GM23338 (cell line): Measurements from ENCODE around the gene SLC22A25. TPM values are rescaled to one million over a fixed set of nuclear protein-coding genes. Genes with fewer than 3 reads are reported as not detected.

Experiments
- ATAC-seq: fragments of 200-7000 bp; cut with Tn5 transposase; 3 replicates; pipeline ENCODE4 v1.9.1; 2020
- DNase-seq: peaks from one replicate; pipeline ENCODE4 v3.0.0-alpha.2; 2015; ENCODE audit warnings: low spot score
- H2AFZ ChIP-seq: fragments of 200-600 bp; sonication (generic); 2 replicates; pipeline ENCODE4 v1.8.0; 2016; ENCODE audit warnings: antibody characterized with exemption, mild to moderate bottlenecking, moderate library complexity
- H3F3A ChIP-seq: fragments of 200-600 bp; sonication (generic); replicated peaks from 2 replicates; pipeline ENCODE4 v1.8.0; 2017; ENCODE audit warnings: antibody characterized with exemption, mixed run types, low read depth
- H3K27ac ChIP-seq: fragments of 200-600 bp; sonication (generic); 2 replicates; pipeline ENCODE4 v1.6.1; 2016; ENCODE audit warnings: low read depth
- H3K27me3 ChIP-seq: fragments of 200-600 bp; sonication (generic); 2 replicates; pipeline ENCODE4 v1.8.0; 2016; ENCODE audit warnings: mild to moderate bottlenecking, mixed run types, moderate library complexity; ENCODE audit not compliant: insufficient read depth
- H3K36me3 ChIP-seq: fragments of 200-600 bp; sonication (generic); 2 replicates; pipeline ENCODE4 v1.8.0; 2016; ENCODE audit warnings: mild to moderate bottlenecking; ENCODE audit not compliant: insufficient read depth
- H3K4me1 ChIP-seq: fragments of 200-600 bp; sonication (generic); 2 replicates; pipeline ENCODE4 v1.8.0; 2016; ENCODE audit warnings: mild to moderate bottlenecking, moderate library complexity; ENCODE audit not compliant: insufficient read depth
- H3K4me2 ChIP-seq: fragments of 200-600 bp; sonication (generic); 2 replicates; pipeline ENCODE4 v1.7.1; 2017; ENCODE audit warnings: mixed run types
- H3K4me3 ChIP-seq: fragments of 200-600 bp; sonication (generic); 2 replicates; pipeline ENCODE4 v1.6.1; 2016; ENCODE audit warnings: mixed run types
- H3K79me2 ChIP-seq: fragments of 200-600 bp; sonication (generic); replicated peaks from 2 replicates; pipeline ENCODE4 v1.8.0; 2017; ENCODE audit warnings: mild to moderate bottlenecking; ENCODE audit not compliant: insufficient read depth
- H3K9me2 ChIP-seq: fragments of 200-600 bp; sonication (generic); 2 replicates; pipeline ENCODE4 v1.8.0; 2017; ENCODE audit not compliant: insufficient read depth
- H4K20me1 ChIP-seq: fragments of 200-600 bp; sonication (generic); replicated peaks from 2 replicates; pipeline ENCODE4 v1.8.0; 2017; ENCODE audit warnings: mild to moderate bottlenecking; ENCODE audit not compliant: insufficient read depth
- H3K27ac Mint-ChIP-seq: 2 replicates; pipeline ENCODE4 v1.8.0; 2020; ENCODE audit warnings: inconsistent platforms, mild to moderate bottlenecking, moderate library complexity, mixed read lengths
- H3K27me3 Mint-ChIP-seq: 3 replicates; pipeline ENCODE4 v1.8.0; 2022; ENCODE audit warnings: low read depth, mild to moderate bottlenecking, moderate library complexity, mixed read lengths, inconsistent platforms; ENCODE audit not compliant: insufficient read depth, poor library complexity
- H3K36me3 Mint-ChIP-seq: 3 replicates; pipeline ENCODE4 v1.8.0; 2021; ENCODE audit warnings: low read depth, mild to moderate bottlenecking, inconsistent platforms, moderate library complexity, mixed read lengths
- H3K4me1 Mint-ChIP-seq: 3 replicates; pipeline ENCODE4 v1.8.0; 2020; ENCODE audit warnings: mild to moderate bottlenecking, inconsistent platforms, mixed read lengths
- H3K4me3 Mint-ChIP-seq: 3 replicates; pipeline ENCODE4 v1.8.0; 2021; ENCODE audit warnings: moderate library complexity, mild to moderate bottlenecking, inconsistent platforms, mixed read lengths
- H3K9me3 Mint-ChIP-seq: 3 replicates; pipeline ENCODE4 v1.8.0; 2020; ENCODE audit warnings: moderate library complexity, mild to moderate bottlenecking, inconsistent platforms, mixed read lengths
- CREB1 ChIP-seq: fragments of 250-450 bp; sonication (Bioruptor Pico); IDR thresholded peaks from 2 replicates; pipeline ENCODE4 v1.5.0; 2020; ENCODE audit warnings: low read depth, mild to moderate bottlenecking, moderate library complexity
- EZH2 ChIP-seq: fragments of 200-600 bp; sonication (generic); IDR thresholded peaks from one replicate; pipeline ENCODE4 v1.8.0; 2017; ENCODE audit warnings: antibody characterized with exemption, mild to moderate bottlenecking, low read depth; ENCODE audit not compliant: unreplicated experiment
- EZH2phosphoT487 ChIP-seq: fragments of 200-600 bp; sonication (generic); IDR thresholded peaks from one replicate; pipeline ENCODE4 v1.8.1; 2018; ENCODE audit warnings: antibody characterized with exemption; ENCODE audit not compliant: unreplicated experiment
- JUNB ChIP-seq: IDR thresholded peaks from one replicate; pipeline ENCODE4 v1.6.1; 2016; ENCODE audit warnings: antibody characterized with exemption; ENCODE audit not compliant: unreplicated experiment
- NANOG ChIP-seq: IDR thresholded peaks from 2 replicates; pipeline ENCODE4 v1.6.1; 2016; ENCODE audit warnings: antibody characterized with exemption, borderline replicate concordance
- POLR2AphosphoS5 ChIP-seq: IDR thresholded peaks from 2 replicates; pipeline ENCODE4 v1.6.1; 2016; ENCODE audit warnings: antibody characterized with exemption, low read depth
- STAT1 ChIP-seq: IDR thresholded peaks from one replicate; pipeline ENCODE4 v1.6.1; 2016; ENCODE audit warnings: antibody characterized with exemption; ENCODE audit not compliant: unreplicated experiment
- ZNF114 ChIP-seq: fragments of 250-450 bp; sonication (Bioruptor Pico); IDR thresholded peaks from 2 replicates; pipeline ENCODE4 v1.5.0; 2020; ENCODE audit warnings: mild to moderate bottlenecking, moderate library complexity
- ZNF331 ChIP-seq: fragments of 250-450 bp; sonication (Bioruptor Pico); IDR thresholded peaks from 2 replicates; pipeline ENCODE4 v1.5.0; 2020; ENCODE audit warnings: low read depth, mild to moderate bottlenecking, moderate library complexity
- ZNF462 ChIP-seq: fragments of 250-450 bp; sonication (Bioruptor Pico); IDR thresholded peaks from 2 replicates; pipeline ENCODE4 v1.5.0; 2020; ENCODE audit warnings: mild to moderate bottlenecking, moderate library complexity
- polyA plus RNA-seq: library from polyadenylated mRNA; unstranded; fragments of >200 nt; fragmentation: Nextera tagmentation; extraction: Ambion mirVana; gene quantifications from 2 replicates; pipeline ENCODE4 v1.2.1, GENCODE V29; 2016
- total RNA-seq: library from RNA; depleted of rRNA; stranded (reverse); fragments of >200 nt; shearing (Covaris generic); gene quantifications from 2 replicates; pipeline ENCODE4 v1.2.3, GENCODE V29; 2014
- TF ChIP-seq, protein P1 (sequence below): IDR thresholded peaks from 2 replicates; pipeline ENCODE4 v1.6.1; 2016; ENCODE audit warnings: antibody characterized with exemption
- TF ChIP-seq, protein P2 (sequence below), 2 experiments: fragments of 200-600 bp in 1 of 2; sonication (generic) in 1 of 2; conservative IDR thresholded peaks; 2 replicates each; pipeline versions ENCODE4 v1.5.1 to v1.6.1; 2016 to 2017; ENCODE audit warnings: antibody characterized with exemption in 2 of 2, low read depth in 2 of 2, mild to moderate bottlenecking in 2 of 2, moderate library complexity in 1 of 2
- TF ChIP-seq, protein P3 (sequence below): IDR thresholded peaks from one replicate; pipeline ENCODE4 v1.6.1; 2018; ENCODE audit warnings: antibody characterized with exemption; ENCODE audit not compliant: unreplicated experiment

Gene SLC22A25
- total and polyA plus RNA-seq, 2 experiments from 2014 or later: not detected

DNA sequence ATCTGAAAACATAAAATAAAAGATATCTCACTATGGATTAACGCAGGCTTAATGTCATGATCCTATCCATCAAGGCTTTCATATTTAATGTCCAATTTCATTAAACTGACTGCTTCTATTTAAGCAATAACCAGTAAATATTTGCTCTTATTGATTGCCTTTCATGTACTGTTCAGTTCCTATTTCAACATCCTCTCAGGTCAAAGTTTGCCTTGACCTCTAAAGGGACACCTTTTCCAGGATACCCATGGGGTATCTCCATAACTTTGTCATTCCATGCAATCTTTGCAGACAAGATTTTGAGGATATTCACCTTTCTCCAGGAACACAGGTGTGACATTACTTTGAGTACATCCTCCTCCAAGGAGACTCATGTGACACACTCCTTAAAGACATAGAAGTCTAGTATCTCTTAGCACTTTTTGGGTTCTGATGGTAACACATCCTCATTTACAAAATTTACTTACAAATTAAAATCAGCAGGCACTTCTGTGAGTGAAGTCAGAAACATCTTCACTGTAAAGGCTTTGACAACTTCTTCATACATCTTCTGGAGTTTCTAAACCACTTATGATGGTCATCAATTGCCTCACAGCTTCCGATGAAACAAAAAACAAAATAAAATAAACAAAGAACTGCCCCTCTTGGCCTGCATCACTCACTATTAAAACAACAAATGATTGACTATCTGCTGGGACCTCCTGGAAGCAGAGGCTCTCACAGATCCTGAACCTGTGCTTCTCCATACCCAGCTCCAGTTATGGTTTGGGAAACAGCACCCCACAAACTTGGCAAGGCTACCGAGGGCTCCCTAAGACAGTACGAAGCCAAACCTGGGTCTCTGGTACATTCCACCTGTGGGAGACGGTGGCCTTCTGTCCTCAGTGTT is 7.0 kb upstream of the SLC22A25 start:
- Mint-ChIP-seq H3K36me3 (no peaks in the 10 kb centered on the region), H3K4me1 (peaks cover 3% of the 10 kb centered on the region; the same call in 1 of the 3 replicates), H3K27ac (no peak overlapping the region), H3K27me3 (peaks cover 2% of the 10 kb centered on the region), H3K4me3 (no peak overlapping the region), H3K9me3 (no peaks in the 10 kb centered on the region; the same call in 2 of the 3 replicates)
- DNase-seq (no peak), ATAC-seq (no peak)
- H3K9me2 ChIP-seq: peaks cover 12% of the 10 kb centered on the region; the same call in 1 of the 2 replicates
- no peak overlapping the region for H3K27ac ChIP-seq
- H3K4me2 ChIP-seq: no peak overlapping the region
- no peaks in the 10 kb centered on the region for H4K20me1 ChIP-seq
- H3K4me3 ChIP-seq: no peak overlapping the region
- no peaks in the 10 kb centered on the region for H3K36me3 ChIP-seq
- no peaks in the 10 kb centered on the region for H3K79me2 ChIP-seq
- TF ChIP-seq EZH2phosphoT487 (no peak), STAT1 (no peak), POLR2AphosphoS5 (no peak), EZH2 (no peak), ZNF331 (CRISPR knock-in tag) (no peak), ZNF462 (CRISPR knock-in tag) (no peak), ZNF114 (no peak), CREB1 (no peak), NANOG (no peak), JUNB (no peak)
- TF ChIP-seq, protein P1, sequence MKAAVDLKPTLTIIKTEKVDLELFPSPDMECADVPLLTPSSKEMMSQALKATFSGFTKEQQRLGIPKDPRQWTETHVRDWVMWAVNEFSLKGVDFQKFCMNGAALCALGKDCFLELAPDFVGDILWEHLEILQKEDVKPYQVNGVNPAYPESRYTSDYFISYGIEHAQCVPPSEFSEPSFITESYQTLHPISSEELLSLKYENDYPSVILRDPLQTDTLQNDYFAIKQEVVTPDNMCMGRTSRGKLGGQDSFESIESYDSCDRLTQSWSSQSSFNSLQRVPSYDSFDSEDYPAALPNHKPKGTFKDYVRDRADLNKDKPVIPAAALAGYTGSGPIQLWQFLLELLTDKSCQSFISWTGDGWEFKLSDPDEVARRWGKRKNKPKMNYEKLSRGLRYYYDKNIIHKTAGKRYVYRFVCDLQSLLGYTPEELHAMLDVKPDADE: no peak
- TF ChIP-seq, protein P2, sequence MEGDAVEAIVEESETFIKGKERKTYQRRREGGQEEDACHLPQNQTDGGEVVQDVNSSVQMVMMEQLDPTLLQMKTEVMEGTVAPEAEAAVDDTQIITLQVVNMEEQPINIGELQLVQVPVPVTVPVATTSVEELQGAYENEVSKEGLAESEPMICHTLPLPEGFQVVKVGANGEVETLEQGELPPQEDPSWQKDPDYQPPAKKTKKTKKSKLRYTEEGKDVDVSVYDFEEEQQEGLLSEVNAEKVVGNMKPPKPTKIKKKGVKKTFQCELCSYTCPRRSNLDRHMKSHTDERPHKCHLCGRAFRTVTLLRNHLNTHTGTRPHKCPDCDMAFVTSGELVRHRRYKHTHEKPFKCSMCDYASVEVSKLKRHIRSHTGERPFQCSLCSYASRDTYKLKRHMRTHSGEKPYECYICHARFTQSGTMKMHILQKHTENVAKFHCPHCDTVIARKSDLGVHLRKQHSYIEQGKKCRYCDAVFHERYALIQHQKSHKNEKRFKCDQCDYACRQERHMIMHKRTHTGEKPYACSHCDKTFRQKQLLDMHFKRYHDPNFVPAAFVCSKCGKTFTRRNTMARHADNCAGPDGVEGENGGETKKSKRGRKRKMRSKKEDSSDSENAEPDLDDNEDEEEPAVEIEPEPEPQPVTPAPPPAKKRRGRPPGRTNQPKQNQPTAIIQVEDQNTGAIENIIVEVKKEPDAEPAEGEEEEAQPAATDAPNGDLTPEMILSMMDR (conservative IDR thresholded peaks at IDR 0.05; ENCODE audit: low read depth in 2 of 2): no peak
- TF ChIP-seq, protein P3, sequence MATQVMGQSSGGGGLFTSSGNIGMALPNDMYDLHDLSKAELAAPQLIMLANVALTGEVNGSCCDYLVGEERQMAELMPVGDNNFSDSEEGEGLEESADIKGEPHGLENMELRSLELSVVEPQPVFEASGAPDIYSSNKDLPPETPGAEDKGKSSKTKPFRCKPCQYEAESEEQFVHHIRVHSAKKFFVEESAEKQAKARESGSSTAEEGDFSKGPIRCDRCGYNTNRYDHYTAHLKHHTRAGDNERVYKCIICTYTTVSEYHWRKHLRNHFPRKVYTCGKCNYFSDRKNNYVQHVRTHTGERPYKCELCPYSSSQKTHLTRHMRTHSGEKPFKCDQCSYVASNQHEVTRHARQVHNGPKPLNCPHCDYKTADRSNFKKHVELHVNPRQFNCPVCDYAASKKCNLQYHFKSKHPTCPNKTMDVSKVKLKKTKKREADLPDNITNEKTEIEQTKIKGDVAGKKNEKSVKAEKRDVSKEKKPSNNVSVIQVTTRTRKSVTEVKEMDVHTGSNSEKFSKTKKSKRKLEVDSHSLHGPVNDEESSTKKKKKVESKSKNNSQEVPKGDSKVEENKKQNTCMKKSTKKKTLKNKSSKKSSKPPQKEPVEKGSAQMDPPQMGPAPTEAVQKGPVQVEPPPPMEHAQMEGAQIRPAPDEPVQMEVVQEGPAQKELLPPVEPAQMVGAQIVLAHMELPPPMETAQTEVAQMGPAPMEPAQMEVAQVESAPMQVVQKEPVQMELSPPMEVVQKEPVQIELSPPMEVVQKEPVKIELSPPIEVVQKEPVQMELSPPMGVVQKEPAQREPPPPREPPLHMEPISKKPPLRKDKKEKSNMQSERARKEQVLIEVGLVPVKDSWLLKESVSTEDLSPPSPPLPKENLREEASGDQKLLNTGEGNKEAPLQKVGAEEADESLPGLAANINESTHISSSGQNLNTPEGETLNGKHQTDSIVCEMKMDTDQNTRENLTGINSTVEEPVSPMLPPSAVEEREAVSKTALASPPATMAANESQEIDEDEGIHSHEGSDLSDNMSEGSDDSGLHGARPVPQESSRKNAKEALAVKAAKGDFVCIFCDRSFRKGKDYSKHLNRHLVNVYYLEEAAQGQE: no peak
- no peaks in the 10 kb centered on the region for H3F3A ChIP-seq
- no peaks in the 10 kb centered on the region for H3K4me1 ChIP-seq
- no peak overlapping the region; the same call in 1 of the 2 replicates for H2AFZ ChIP-seq
- no peaks in the 10 kb centered on the region for H3K27me3 ChIP-seq
